CD4-positive, alpha-beta T cell (primary cell): ENCODE measurements around the gene PSME1. TPM values are rescaled to one million over a fixed set of nuclear protein-coding genes. Genes with fewer than 3 reads are reported as not detected.

Experiments used
- ATAC-seq: fragments of 200-7000 bp; cut with Tn5 transposase; one replicate; pipeline ENCODE4 v1.10.0; 2022; ENCODE audit warnings: mild to moderate bottlenecking; ENCODE audit not compliant: poor library complexity
- CTCF ChIA-PET: fragments of 350-600 bp; sonication (Branson Sonifier 250); formaldehyde crosslinking; loops from one replicate; lab custom pipeline; 2021; ENCODE audit warnings: antibody characterized with exemption, inconsistent platforms; lab: Charles Lee
- POLR2A ChIA-PET: fragments of 350-600 bp; sonication (Branson Sonifier 250); formaldehyde crosslinking; loops from one replicate; lab custom pipeline; 2021; ENCODE audit warnings: antibody characterized with exemption, inconsistent platforms; lab: Charles Lee
- DNase-seq, 14 experiments: peaks; one replicate each; pipeline ENCODE4 v3.0.0-alpha.2; 2013 to 2020; ENCODE audit warnings: mixed read lengths in 2 of 14
- H3K27ac ChIP-seq, 2 donors: one replicate each; pipeline versions ENCODE4 v1.5.1 to v1.7.0; 2013; ENCODE audit warnings: low read length in 2 of 2, low read depth in 1 of 2, mild to moderate bottlenecking in 1 of 2
- H3K27me3 ChIP-seq, 2 experiments: 1 replicate in 1 of 2; 2 replicates in 1 of 2; pipeline versions ENCODE4 v1.6.1 to v1.7.0; 2013; ENCODE audit warnings: low read length in 2 of 2, control low read depth in 1 of 2, mild to moderate bottlenecking in 1 of 2, moderate library complexity in 1 of 2; ENCODE audit not compliant: insufficient read depth in 2 of 2, control insufficient read depth in 1 of 2
- H3K36me3 ChIP-seq: one replicate; pipeline ENCODE4 v1.6.1; 2013; ENCODE audit warnings: low read length, control low read depth; ENCODE audit not compliant: insufficient read depth
- H3K4me1 ChIP-seq: one replicate; pipeline ENCODE4 v1.6.1; 2013; ENCODE audit warnings: low read length, control low read depth; ENCODE audit not compliant: insufficient read depth
- H3K4me3 ChIP-seq: one replicate; pipeline ENCODE4 v1.5.1; 2013; ENCODE audit warnings: mild to moderate bottlenecking, low read length, moderate library complexity
- H3K9me3 ChIP-seq, 2 experiments: 1 replicate in 1 of 2; 2 replicates in 1 of 2; pipeline versions ENCODE4 v1.6.1 to v1.7.0; 2013; ENCODE audit warnings: low read length in 2 of 2, mild to moderate bottlenecking in 2 of 2, control low read depth in 1 of 2, moderate library complexity in 1 of 2; ENCODE audit not compliant: control insufficient read depth in 1 of 2, insufficient read depth in 1 of 2
- H3K27ac Mint-ChIP-seq: one replicate; pipeline ENCODE4 v1.8.0; 2020; ENCODE audit warnings: mixed read lengths
- H3K27me3 Mint-ChIP-seq: one replicate; pipeline ENCODE4 v1.8.0; 2021; ENCODE audit warnings: mixed read lengths
- H3K36me3 Mint-ChIP-seq: one replicate; pipeline ENCODE4 v1.8.0; 2021; ENCODE audit warnings: low read depth, mixed read lengths
- H3K4me1 Mint-ChIP-seq: one replicate; pipeline ENCODE4 v1.8.0; 2021; ENCODE audit warnings: low read depth, mixed read lengths
- H3K4me3 Mint-ChIP-seq: one replicate; pipeline ENCODE4 v1.8.0; 2020; ENCODE audit warnings: mild to moderate bottlenecking, mixed read lengths
- H3K9me3 Mint-ChIP-seq: one replicate; pipeline ENCODE4 v1.8.0; 2020; ENCODE audit warnings: mixed read lengths
- intact Hi-C, 2 experiments: fragments of 100-400 bp; cut with DNase I in 1 of 2; cut with micrococcal nuclease in 1 of 2; formaldehyde crosslinking; loops; one replicate each; pipeline versions ENCODE4 v1.15.1 to v1.9.0; 2023 to 2025; cut with DNase I, micrococcal nuclease
- total RNA-seq, 174 experiments: library from RNA in 2 of 174; stranded (reverse) in 2 of 174; gene quantifications; one replicate each; pipeline ENCODE4 v1.2.3 and lab custom pipeline; 2021 to 2026
- TF ChIP-seq, protein P1 (sequence below): fragments of 200-600 bp; IDR thresholded peaks from one replicate; pipeline ENCODE4 v1.8.0; 2022; ENCODE audit warnings: antibody characterized with exemption, mild to moderate bottlenecking

The PSME1 gene
- total RNA-seq, 2 experiments from 2014 or later: 166 to 171 TPM

DNA sequence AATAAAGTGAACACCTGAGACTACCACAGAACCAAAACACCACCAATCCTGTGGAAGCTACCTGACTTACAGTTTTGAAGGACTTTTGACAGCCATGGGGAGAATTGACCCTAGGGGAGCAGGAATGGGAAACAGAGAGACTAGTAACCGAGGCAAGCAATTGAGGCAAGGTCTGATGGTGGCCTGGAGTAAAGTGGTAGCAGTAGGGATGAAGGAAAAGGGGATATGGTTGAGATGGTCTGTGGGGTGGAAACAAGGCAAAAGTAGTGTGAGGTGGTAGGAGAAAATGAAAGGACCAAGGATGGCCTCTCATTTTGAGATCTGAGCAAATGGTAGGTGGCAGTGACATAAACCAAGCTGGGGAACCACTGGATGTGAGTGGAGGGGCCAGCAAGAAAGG, 20.8 kb downstream of the PSME1 start:
- H3K36me3 ChIP-seq: peaks cover 63% of the 10 kb centered on the region
- no peaks in the 10 kb centered on the region for H3K27me3 Mint-ChIP-seq
- peaks cover 12% of the 10 kb centered on the region for H3K4me1 ChIP-seq
- ATAC-seq (no peak), DNase-seq (no peak)
- TF ChIP-seq, protein P1, sequence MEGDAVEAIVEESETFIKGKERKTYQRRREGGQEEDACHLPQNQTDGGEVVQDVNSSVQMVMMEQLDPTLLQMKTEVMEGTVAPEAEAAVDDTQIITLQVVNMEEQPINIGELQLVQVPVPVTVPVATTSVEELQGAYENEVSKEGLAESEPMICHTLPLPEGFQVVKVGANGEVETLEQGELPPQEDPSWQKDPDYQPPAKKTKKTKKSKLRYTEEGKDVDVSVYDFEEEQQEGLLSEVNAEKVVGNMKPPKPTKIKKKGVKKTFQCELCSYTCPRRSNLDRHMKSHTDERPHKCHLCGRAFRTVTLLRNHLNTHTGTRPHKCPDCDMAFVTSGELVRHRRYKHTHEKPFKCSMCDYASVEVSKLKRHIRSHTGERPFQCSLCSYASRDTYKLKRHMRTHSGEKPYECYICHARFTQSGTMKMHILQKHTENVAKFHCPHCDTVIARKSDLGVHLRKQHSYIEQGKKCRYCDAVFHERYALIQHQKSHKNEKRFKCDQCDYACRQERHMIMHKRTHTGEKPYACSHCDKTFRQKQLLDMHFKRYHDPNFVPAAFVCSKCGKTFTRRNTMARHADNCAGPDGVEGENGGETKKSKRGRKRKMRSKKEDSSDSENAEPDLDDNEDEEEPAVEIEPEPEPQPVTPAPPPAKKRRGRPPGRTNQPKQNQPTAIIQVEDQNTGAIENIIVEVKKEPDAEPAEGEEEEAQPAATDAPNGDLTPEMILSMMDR: no peak
- CTCF ChIA-PET: no interaction called here
- peak overlapping the region; percentile 13 for H3K27ac Mint-ChIP-seq
- POLR2A ChIA-PET: interaction anchor here (1.6 to 2.8 kb wide), 2 partner anchors 10 to 43 kb away, joined by 7 to 16 read pairs; partner anchors contain the start of genes DCAF11, NRL, PSME2 and RNF31
- peaks cover 22% of the 10 kb centered on the region for H3K4me1 Mint-ChIP-seq
- no peak overlapping the region for H3K4me3 Mint-ChIP-seq
- H3K36me3 Mint-ChIP-seq: peaks cover 79% of the 10 kb centered on the region
- intact Hi-C loops: no loop called here
- H3K9me3 ChIP-seq: no peaks in the 10 kb centered on the region
- H3K9me3 Mint-ChIP-seq: no peaks in the 10 kb centered on the region
- no peak overlapping the region for H3K4me3 ChIP-seq
- no peaks in the 10 kb centered on the region for H3K27me3 ChIP-seq
- H3K27ac ChIP-seq: no peak overlapping the region

- H3K9me3 Mint-ChIP-seq: no peaks in the 10 kb centered on the region
These were observed 21.3 kb downstream of the PSME1 start for GRCh38 chr14:24157331-24157730.

DNA sequence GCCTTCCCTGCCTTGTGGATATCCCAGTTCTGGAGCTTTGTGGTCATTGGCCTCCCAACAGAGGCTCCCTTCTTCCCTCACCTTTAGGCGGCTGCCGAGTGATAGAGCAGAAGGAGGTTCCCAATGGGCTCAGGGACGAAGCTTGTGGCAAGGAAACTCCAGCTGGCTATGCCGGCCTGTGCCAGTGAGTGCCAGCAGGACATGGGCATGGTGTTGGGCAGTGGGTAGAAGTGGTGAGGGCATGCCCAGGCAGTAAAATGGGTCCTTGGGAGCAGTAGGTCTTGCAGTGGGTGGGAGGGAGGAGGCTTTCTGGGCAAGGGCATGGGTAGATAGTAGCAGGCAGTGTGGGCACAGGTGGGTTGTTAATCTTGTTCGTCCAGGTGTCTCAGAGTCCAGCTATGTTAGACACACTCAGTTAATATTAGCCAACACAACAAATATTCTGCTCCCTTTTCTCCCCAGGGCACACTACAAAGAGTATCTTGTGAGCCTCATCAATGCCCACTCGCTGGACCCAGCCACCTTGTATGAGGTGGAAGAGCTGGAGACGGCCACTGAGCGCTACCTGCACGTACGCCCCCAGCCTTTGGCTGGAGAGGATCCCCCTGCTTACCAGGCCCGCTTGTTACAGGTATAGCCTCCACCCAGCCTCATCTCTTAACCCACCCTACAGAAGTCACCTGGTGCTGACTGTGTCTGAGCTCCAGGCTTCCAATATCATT, 23.9 kb downstream of the PSME1 start:
- H3K27me3 Mint-ChIP-seq: no peaks in the 10 kb centered on the region
- peaks cover 50% of the 10 kb centered on the region for H3K4me1 Mint-ChIP-seq
- H3K27me3 ChIP-seq: no peaks in the 10 kb centered on the region
- peaks cover 74% of the 10 kb centered on the region for H3K36me3 ChIP-seq
- H3K9me3 ChIP-seq: no peaks in the 10 kb centered on the region
- intact Hi-C loops: loop anchor here (1.0 to 5.0 kb wide), 5 partner anchors 12 to 148 kb away; partner anchors contain the start of genes CHMP4A (in 1 of the 2), DCAF11 (in 1 of the 2), NRL (in 1 of the 2) and PSME1 (in 1 of the 2)
- peak overlapping the region; percentile 97 to 98 for H3K27ac ChIP-seq
- H3K9me3 Mint-ChIP-seq: no peaks in the 10 kb centered on the region
- H3K27ac Mint-ChIP-seq: peak overlapping the region; percentile 98
- ChIA-PET POLR2A (interaction anchor here (0.6 to 5.0 kb wide), 14 partner anchors 11 to 271 kb away, joined by 3 to 154 read pairs (median 44); partner anchors contain the start of genes CHMP4A, DCAF11, EMC9 and IPO4), CTCF (interaction anchor here (0.7 to 3.1 kb wide), 12 partner anchors 10 to 277 kb away, joined by 3 to 32 read pairs (median 10); partner anchors contain the start of genes DCAF11, EMC9, IPO4 and NRL)
- DNase-seq: no peak
- peaks cover 43% of the 10 kb centered on the region for H3K4me1 ChIP-seq
- peak overlapping the region; percentile 37 for H3K4me3 Mint-ChIP-seq
- peaks cover 87% of the 10 kb centered on the region for H3K36me3 Mint-ChIP-seq
- no peak for ATAC-seq
- TF ChIP-seq, protein P1: no peak
- H3K4me3 ChIP-seq: no peak overlapping the region

More at GRCh38 chr14:24157331-24157730, 21.3 kb downstream of the PSME1 start:
- peaks cover 59% of the 10 kb centered on the region for H3K36me3 ChIP-seq
- H3K27me3 ChIP-seq: no peaks in the 10 kb centered on the region
- TF ChIP-seq, protein P1: no peak
- no peaks in the 10 kb centered on the region for H3K27me3 Mint-ChIP-seq
- no peak overlapping the region for H3K4me3 ChIP-seq
- H3K36me3 Mint-ChIP-seq: peaks cover 79% of the 10 kb centered on the region
- no peak for DNase-seq
- H3K27ac ChIP-seq: no peak overlapping the region
- no peak overlapping the region for H3K4me3 Mint-ChIP-seq
- CTCF ChIA-PET: no interaction called here
- peak overlapping the region; percentile 13 for H3K27ac Mint-ChIP-seq
- H3K9me3 ChIP-seq: no peaks in the 10 kb centered on the region
- peaks cover 17% of the 10 kb centered on the region for H3K4me1 ChIP-seq
- POLR2A ChIA-PET: interaction anchor here (1.6 to 2.8 kb wide), 2 partner anchors 10 to 43 kb away, joined by 7 to 16 read pairs; partner anchors contain the start of genes DCAF11, NRL, PSME2 and RNF31
- H3K4me1 Mint-ChIP-seq: peaks cover 27% of the 10 kb centered on the region
- intact Hi-C loops: no loop called here
- ATAC-seq: no peak
